Lower lobe of right lung (tissue), 2 donors: ENCODE measurements around the gene CGN. TPM values are rescaled to one million over a fixed set of nuclear protein-coding genes. Genes with fewer than 3 reads are reported as not detected.
"Not testable (repeated sequence)": the region's sequence is repeated elsewhere in the genome, so short reads cannot be mapped to it uniquely, and the experiment has no call there.

Source experiments
- ATAC-seq, 2 donors: fragments of 200-7000 bp; cut with Tn5 transposase; one replicate each; pipeline ENCODE4 v1.9.1; 2020 to 2022; ENCODE audit warnings: mild to moderate bottlenecking in 2 of 2, moderate library complexity in 2 of 2
- DNase-seq: peaks from one replicate; pipeline ENCODE4 v3.0.0-alpha.2; 2020
- H3K27ac ChIP-seq: fragments of 200-600 bp; one replicate; pipeline ENCODE4 v1.8.0; 2022
- H3K27me3 ChIP-seq: fragments of 200-600 bp; one replicate; pipeline ENCODE4 v1.8.0; 2022; ENCODE audit warnings: low read depth
- H3K36me3 ChIP-seq: fragments of 200-600 bp; one replicate; pipeline ENCODE4 v1.8.0; 2022; ENCODE audit warnings: mild to moderate bottlenecking
- H3K4me1 ChIP-seq: fragments of 200-600 bp; one replicate; pipeline ENCODE4 v1.8.0; 2022
- H3K4me3 ChIP-seq: fragments of 200-600 bp; one replicate; pipeline ENCODE4 v1.8.0; 2022; ENCODE audit warnings: mild to moderate bottlenecking
- H3K9me3 ChIP-seq: fragments of 200-600 bp; one replicate; pipeline ENCODE4 v1.8.0; 2022
- intact Hi-C: fragments of 100-400 bp; cut with DNase I; formaldehyde crosslinking; loops from one replicate; pipeline ENCODE4 v1.11.0; 2022
- total RNA-seq: library from RNA; stranded (reverse); fragmentation: NEBNext Ultra II Directional; extraction: Animal tissue kit (Norgen Biotek cat#: 25700); gene quantifications from one replicate; pipeline ENCODE4 v1.2.1, GENCODE V29; 2021
- TF ChIP-seq, protein P1 (sequence below): fragments of 200-600 bp; IDR thresholded peaks from one replicate; pipeline ENCODE4 v1.8.0; 2022; ENCODE audit warnings: antibody characterized with exemption, mild to moderate bottlenecking
- donor health status: DM: no; HTN: yes; CAD: no; lungs with severe emphysema.

CGN gene
- total RNA-seq, 1 donor from 2014 or later: 52.9 TPM

DNA sequence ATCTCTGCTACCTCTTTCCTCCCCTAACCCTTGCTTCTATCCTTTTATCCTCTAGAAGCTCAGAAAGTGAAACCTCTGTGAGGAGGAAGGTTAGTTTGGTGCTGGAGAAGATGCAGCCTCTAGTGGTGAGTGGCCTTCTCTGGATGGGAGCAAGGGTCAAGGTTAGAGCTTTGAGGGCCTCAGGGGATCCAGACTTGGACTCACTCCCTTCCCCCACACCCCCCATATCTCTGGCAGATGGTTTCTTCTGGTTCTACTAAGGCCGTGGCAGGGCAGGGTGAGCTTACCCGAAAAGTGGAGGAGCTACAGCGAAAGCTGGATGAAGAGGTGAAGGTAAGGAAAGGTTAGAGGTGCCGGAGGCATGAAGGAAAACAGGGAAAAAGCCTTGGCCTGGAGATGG is 9.2 kb downstream of the CGN start:
- H3K27me3 ChIP-seq: peaks cover 3% of the 10 kb centered on the region
- H3K27ac ChIP-seq: peak overlapping the region; percentile 65
- no peak overlapping the region for H3K4me3 ChIP-seq
- H3K9me3 ChIP-seq: no peaks in the 10 kb centered on the region
- H3K36me3 ChIP-seq: peaks cover 11% of the 10 kb centered on the region
- DNase-seq: no peak
- TF ChIP-seq, protein P1, sequence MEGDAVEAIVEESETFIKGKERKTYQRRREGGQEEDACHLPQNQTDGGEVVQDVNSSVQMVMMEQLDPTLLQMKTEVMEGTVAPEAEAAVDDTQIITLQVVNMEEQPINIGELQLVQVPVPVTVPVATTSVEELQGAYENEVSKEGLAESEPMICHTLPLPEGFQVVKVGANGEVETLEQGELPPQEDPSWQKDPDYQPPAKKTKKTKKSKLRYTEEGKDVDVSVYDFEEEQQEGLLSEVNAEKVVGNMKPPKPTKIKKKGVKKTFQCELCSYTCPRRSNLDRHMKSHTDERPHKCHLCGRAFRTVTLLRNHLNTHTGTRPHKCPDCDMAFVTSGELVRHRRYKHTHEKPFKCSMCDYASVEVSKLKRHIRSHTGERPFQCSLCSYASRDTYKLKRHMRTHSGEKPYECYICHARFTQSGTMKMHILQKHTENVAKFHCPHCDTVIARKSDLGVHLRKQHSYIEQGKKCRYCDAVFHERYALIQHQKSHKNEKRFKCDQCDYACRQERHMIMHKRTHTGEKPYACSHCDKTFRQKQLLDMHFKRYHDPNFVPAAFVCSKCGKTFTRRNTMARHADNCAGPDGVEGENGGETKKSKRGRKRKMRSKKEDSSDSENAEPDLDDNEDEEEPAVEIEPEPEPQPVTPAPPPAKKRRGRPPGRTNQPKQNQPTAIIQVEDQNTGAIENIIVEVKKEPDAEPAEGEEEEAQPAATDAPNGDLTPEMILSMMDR: no peak
- ATAC-seq: peak in 1 of 2 donors; percentile 7
- peaks cover 13% of the 10 kb centered on the region for H3K4me1 ChIP-seq
- intact Hi-C loops: no loop called here

DNA sequence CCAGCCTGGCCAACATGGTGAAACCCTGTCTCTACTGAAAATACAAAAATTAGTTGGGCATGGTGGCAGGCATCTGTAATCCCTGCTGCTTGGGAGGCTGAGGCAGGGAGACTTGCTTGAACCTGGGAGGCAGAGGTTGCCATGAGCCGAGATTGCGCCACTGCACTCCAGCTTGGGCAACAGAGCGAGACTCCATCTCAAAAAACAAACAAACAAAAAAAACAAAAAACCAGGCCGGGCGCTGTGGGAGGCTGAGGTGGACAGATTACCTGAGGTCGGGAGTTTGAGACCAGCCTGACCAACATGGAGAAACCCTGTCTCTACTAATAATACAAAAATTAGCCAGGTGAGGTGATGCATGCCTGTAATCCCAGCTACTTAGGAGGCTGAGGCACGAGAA is 11.2 kb downstream of the CGN start:
- H3K9me3 ChIP-seq, DNase-seq, ATAC-seq, H3K27ac ChIP-seq, H3K27me3 ChIP-seq, H3K4me3 ChIP-seq, intact Hi-C loops: not testable (repeated sequence)
- Histone ChIP-seq H3K4me1 (peaks cover 13% of the 10 kb centered on the region), H3K36me3 (peaks cover 11% of the 10 kb centered on the region)

DNA sequence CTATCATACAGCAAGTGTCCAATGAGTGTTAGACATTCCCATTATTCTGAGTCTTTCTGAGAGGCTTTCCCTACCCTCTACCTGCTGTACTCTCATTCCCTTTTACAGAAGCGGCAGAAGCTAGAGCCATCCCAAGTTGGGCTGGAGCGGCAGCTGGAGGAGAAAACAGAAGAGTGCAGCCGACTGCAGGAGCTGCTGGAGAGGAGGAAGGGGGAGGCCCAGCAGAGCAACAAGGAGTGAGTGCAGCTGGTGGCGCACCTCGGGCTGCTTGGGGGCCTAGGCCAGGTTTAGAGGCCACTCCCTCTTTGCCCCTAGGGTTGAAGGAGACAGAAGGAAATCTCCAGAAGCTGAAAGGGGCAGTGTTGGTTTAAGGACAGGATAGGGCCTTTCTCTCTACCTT is 12.1 kb downstream of the CGN start:
- H3K4me1 ChIP-seq: peaks cover 13% of the 10 kb centered on the region
- DNase-seq (no peak), ATAC-seq (no peak)
- H3K4me3 ChIP-seq: no peak overlapping the region
- TF ChIP-seq, protein P1: no peak
- no peaks in the 10 kb centered on the region for H3K9me3 ChIP-seq
- H3K27ac ChIP-seq: no peak overlapping the region
- peaks cover 11% of the 10 kb centered on the region for H3K36me3 ChIP-seq
- peaks cover 3% of the 10 kb centered on the region for H3K27me3 ChIP-seq
- intact Hi-C loops: no loop called here

DNA sequence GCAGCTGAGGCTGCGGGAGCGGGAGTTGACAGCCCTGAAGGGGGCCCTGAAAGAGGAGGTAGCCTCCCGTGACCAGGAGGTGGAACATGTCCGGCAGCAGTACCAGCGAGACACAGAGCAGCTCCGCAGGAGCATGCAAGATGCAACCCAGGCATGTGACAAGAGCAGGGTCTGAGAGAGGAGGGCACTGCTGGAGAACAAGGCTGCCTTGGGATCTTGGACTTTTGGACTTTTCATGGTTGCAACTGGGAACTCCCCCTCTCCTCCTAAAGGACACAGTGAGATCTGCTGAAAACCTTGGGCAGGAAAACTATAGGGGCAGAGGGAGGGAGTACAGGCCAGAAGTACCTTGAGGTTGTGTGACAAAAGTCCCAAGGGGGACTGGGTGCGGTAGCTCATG is 13.5 kb downstream of the CGN start:
- DNase-seq: no peak

DNA sequence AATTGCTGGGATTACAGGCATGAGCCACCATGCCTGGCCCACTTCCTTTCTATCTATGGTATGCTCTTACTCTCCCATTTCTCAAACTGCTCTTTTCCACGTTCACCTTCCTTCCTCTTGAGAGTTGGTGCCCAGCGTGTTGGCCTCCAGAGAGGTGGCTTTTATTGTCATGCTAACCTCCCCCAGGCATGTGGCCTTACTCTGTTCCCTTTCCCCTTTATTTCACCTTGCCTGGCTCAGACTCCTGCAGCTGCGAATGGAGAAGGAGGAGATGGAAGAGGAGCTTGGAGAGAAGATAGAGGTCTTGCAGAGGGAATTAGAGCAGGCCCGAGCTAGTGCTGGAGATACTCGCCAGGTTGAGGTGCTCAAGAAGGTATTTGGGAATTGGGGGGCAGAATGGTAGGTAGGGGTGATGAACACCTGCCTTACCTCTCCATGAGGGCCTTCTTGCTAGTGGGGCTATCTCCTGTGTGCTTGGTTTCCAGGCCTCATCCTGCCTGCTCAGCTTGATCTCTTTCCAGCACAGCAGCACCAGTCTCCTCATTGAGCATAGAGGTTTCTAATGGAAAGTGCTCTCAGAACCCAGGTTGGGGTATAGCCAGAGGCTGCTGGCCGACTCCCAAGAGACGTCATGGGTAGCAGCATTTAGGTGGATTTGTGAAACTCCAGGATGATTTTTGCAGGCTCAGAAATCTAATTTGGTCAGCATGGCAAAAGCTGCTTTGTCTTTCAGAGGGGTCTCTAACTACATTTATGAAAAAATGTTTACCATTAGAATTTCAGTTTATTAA is 15.7 kb downstream of the CGN start:
- no peak for ATAC-seq
- TF ChIP-seq, protein P1: no peak

More for the DNA sequence above, 13.5 kb downstream of the CGN start:
- Histone ChIP-seq H3K9me3 (no peaks in the 10 kb centered on the region), H3K4me3 (no peak overlapping the region), H3K4me1 (peaks cover 5% of the 10 kb centered on the region), H3K36me3 (peaks cover 21% of the 10 kb centered on the region), H3K27me3 (peaks cover 3% of the 10 kb centered on the region), H3K27ac (no peak overlapping the region)
- TF ChIP-seq, protein P1: no peak
- intact Hi-C loops: no loop called here
- ATAC-seq: no peak

DNA sequence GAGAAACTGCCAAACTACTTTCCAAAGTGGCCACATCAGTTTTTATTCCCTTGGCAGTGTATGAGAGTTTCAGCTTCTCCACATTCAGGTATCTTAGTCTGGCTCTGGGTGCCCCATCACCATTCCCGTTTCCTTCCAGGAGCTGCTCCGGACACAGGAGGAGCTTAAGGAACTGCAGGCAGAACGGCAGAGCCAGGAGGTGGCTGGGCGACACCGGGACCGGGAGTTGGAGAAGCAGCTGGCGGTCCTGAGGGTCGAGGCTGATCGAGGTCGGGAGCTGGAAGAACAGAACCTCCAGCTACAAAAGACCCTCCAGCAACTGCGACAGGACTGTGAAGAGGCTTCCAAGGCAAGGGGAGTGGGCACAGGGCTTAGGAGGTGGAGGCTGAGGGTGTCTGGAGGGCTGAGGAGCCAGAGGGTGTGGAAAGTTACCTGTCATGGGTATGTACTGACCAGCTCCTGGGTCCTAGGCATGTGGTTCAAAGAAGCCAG is 18.1 kb downstream of the CGN start:
- peaks cover 56% of the 10 kb centered on the region for H3K36me3 ChIP-seq
- peaks cover 3% of the 10 kb centered on the region for H3K27me3 ChIP-seq
- no peak overlapping the region for H3K4me3 ChIP-seq
- H3K9me3 ChIP-seq: no peaks in the 10 kb centered on the region
- TF ChIP-seq, protein P1: no peak
- DNase-seq: no peak
- no peak overlapping the region for H3K27ac ChIP-seq
- no peaks in the 10 kb centered on the region for H3K4me1 ChIP-seq
- peak in 1 of 2 donors; percentile 19 for ATAC-seq
- intact Hi-C loops: no loop called here

More for the DNA sequence above, 15.7 kb downstream of the CGN start:
- intact Hi-C loops: no loop called here
- Histone ChIP-seq H3K36me3 (peaks cover 39% of the 10 kb centered on the region), H3K4me1 (no peaks in the 10 kb centered on the region), H3K27me3 (peaks cover 3% of the 10 kb centered on the region), H3K9me3 (no peaks in the 10 kb centered on the region), H3K4me3 (no peak overlapping the region), H3K27ac (no peak overlapping the region)
- DNase-seq: no peak
